ENCODE results near the gene USHBP1. TPM values are rescaled to one million over a fixed set of nuclear protein-coding genes. Genes with fewer than 3 reads are reported as not detected.

Gene USHBP1
- total RNA-seq, result 0.13 TPM in 1 of 2 replicates, not detected in the other

GRCh38 chr19:17264641-17264979 lies at the start of gene USHBP1:
Gene USHBP1 (minus strand): TSS chr19:17264745. CDS start chr19:17264299, 446 bp downstream.
- DNase-seq (ENCODE audit: low read depth) (no peak), FAIRE-seq (no peak)
- Histone ChIP-seq H3K27me3 (ENCODE audit: control insufficient read depth, insufficient read depth, low read length) (no peaks in the 10 kb centered on the region), H3K4me3 (ENCODE audit: low read depth, low read length) (no peak within 1 kb of the TSS), H3K36me3 (ENCODE audit: control insufficient read depth, insufficient read depth, low read length) (peaks cover 3% of the 10 kb centered on the region)
- TF ChIP-seq CTCF (IDR thresholded peaks at IDR 0.05; ENCODE audit: insufficient read depth, low read length, severe bottlenecking), result no peak

GRCh38 chr19:17314007-17314593 lies 49.6 kb upstream of the USHBP1 start:
- Histone ChIP-seq H3K27me3 (ENCODE audit: control insufficient read depth, insufficient read depth, low read length) (no peaks in the 10 kb centered on the region), H3K4me3 (ENCODE audit: low read depth, low read length) (no peak overlapping the region), H3K36me3 (ENCODE audit: control insufficient read depth, insufficient read depth, low read length) (peaks cover 26% of the 10 kb centered on the region)
- TF ChIP-seq CTCF (IDR thresholded peaks at IDR 0.05; ENCODE audit: insufficient read depth, low read length, severe bottlenecking), result no peak
- FAIRE-seq (no peak), DNase-seq (ENCODE audit: low read depth) (no peak)

- TF ChIP-seq CTCF (IDR thresholded peaks at IDR 0.05; ENCODE audit: insufficient read depth, low read length, severe bottlenecking), result no peak
- H3K36me3 ChIP-seq (ENCODE audit: control insufficient read depth, insufficient read depth, low read length), result peaks cover 25% of the 10 kb centered on the region
- no peak for DNase-seq (ENCODE audit: low read depth)
- no peaks in the 10 kb centered on the region for H3K27me3 ChIP-seq (ENCODE audit: control insufficient read depth, insufficient read depth, low read length)
- no peak overlapping the region for H3K4me3 ChIP-seq (ENCODE audit: low read depth, low read length)
- no peak for FAIRE-seq
Observed at GRCh38 chr19:17312189-17313113, 47.9 kb upstream of the USHBP1 start.

- H3K27me3 ChIP-seq (ENCODE audit: control insufficient read depth, insufficient read depth, low read length), result no peaks in the 10 kb centered on the region
- peak; percentile 63 for DNase-seq (ENCODE audit: low read depth)
- peaks cover 25% of the 10 kb centered on the region for H3K36me3 ChIP-seq (ENCODE audit: control insufficient read depth, insufficient read depth, low read length)
- H3K4me3 ChIP-seq (ENCODE audit: low read depth, low read length), result no peak overlapping the region
- peak; percentile 79 for FAIRE-seq
- TF ChIP-seq CTCF (IDR thresholded peaks at IDR 0.05; ENCODE audit: insufficient read depth, low read length, severe bottlenecking), result no peak
Observed at GRCh38 chr19:17311455-17312188, 47.1 kb upstream of the USHBP1 start.

- FAIRE-seq (peak; percentile 13), DNase-seq (ENCODE audit: low read depth) (no peak)
- Histone ChIP-seq H3K36me3 (ENCODE audit: control insufficient read depth, insufficient read depth, low read length) (peaks cover 17% of the 10 kb centered on the region), H3K4me3 (ENCODE audit: low read depth, low read length) (peak overlapping the region; percentile 76), H3K27me3 (ENCODE audit: control insufficient read depth, insufficient read depth, low read length) (no peaks in the 10 kb centered on the region)
- TF ChIP-seq CTCF (IDR thresholded peaks at IDR 0.05; ENCODE audit: insufficient read depth, low read length, severe bottlenecking), result no peak
Observed at GRCh38 chr19:17309965-17310461, 45.5 kb upstream of the USHBP1 start.

All from bronchial epithelial cell (primary cell).